CD4-positive, alpha-beta T cell treated with Interleukin-4 for 4 hours (primary cell): ENCODE measurements around the gene WNK2.
A peak's percentile ranks its signal among the peaks of the same experiment; 100 is the strongest.

Experiments
- DNase-seq: peaks from one replicate; pipeline ENCODE4 v3.0.0-alpha.2; 2020

WNK2 gene

DNA sequence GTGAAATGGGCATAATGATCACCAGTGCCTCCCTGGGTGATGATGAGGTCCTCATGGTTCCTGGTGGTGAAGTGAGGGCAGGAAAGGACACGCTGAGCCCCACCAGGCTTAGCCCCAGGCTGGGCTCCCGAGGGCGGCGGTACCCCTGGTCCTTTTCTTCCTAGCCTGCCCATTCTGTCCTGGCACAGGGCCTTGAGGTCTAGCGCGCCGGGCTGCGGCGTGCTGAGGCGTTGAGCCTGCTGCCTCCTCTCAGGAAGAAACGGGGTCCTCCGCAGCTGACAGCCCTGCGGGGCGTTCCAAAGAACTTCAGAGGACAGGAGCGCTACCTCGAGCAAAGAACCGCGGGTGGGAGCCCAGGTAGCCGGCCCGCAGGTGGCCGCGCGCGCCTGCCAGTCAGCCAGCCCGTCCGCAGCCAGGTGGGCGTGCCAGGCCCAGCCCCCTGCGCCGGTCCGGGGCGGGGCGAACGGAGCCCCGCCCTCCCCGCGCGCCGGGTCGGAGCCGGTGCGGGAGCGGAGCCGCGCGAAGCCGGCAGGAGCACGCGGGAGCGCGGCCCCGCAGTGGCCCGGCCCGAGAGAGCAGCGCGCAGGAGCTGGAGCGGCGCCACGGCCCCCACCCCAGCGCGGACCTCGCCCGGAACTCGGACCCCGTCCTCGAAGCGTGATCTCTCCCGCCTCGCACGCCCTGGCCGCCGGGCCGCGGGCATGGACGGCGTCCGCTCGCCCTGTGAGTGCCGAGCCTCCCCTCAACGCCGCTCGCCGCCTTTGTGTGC, at the start of gene WNK2:
Gene WNK2 (plus strand): TSS at position 477 of the 769 bp plus-strand sequence. CDS start 791 bp downstream, outside the sequence.
- no peak for DNase-seq

GRCh38 chr9:93134740-93135444, 49.0 kb upstream of the WNK2 start:
- DNase-seq: no peak

DNA sequence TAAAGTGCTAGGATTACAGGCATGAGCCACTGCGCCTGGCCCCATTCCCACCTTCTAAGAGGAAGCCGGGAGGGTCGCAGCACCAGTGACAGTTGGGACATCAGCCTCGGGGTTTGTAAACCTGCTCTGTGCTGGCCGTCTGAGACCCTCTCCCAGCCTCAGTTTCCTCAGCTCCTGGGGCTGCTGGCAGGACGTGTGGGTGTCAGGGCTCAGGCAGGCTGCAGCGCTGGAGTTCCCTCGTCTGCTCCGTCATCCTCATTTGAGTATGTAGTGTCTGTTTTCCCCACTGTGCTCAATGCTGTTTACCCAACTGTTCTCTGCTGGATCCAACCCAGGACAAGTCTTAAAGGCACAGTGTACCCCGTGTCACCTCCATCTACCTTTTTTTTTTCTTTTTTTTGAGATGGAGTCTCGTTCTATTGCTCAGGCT, 47.9 kb upstream of the WNK2 start:
- no peak for DNase-seq

DNA sequence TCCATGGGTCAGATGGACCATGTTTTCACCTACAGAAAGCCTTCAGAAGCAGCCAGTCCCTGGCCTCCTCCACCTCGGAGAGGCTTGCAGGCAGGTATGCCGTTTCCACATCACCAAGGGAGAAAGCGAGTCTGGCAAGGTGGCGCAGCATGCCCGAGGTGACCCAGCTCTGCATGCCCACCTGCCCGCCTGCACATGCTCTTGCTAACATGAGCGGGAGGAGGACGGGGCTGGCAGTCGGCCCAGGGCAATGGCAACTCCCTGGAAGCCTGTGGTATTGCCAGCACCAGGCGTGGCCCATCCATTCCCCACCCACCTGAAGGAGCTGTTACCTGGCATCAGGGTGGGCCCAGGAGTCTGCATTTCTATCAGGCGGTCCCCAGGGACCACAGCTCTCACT, 46.6 kb upstream of the WNK2 start:
- DNase-seq: no peak

GRCh38 chr9:93138171-93138764, 45.7 kb upstream of the WNK2 start:
- no peak for DNase-seq

DNA sequence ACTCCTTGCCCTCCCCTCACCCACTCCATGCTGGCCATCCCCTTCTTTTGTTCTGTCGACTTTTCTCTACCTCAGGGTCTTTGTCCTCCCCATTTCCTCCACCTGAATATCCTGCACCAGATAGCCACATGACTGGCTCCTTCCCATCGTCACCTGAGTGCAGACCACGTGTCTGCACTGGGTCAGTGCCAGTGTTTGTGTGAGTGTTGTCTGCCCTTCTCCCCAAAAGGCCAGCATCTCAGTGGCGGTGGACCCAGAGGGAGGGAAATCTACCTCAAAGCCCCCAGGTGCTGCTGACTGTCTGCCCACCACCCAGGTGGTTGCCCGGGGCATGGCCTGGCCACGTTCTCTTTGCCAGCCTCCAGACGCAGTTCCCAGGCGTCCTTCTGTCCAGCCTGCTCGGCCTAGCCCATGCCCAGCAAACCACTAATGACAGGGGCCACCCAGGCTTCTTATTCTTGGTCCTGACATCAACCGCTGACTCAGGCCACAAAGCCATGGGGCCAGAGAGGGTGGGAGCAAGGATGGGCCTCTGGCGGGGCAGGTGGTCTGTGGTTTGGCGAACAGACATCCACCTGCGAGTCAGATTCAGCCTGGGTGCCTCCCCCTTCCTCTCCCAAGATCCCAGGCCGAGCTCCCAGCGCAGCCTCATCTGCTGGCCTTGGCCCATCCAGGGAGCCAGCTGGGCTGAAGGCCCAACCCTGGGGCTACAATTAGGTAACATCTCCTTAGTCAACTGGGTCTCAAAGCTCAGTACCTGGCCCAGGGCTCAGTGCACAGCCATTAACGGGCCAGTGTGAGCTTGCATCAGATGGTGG, 44.4 kb upstream of the WNK2 start:
- DNase-seq: no peak

DNA sequence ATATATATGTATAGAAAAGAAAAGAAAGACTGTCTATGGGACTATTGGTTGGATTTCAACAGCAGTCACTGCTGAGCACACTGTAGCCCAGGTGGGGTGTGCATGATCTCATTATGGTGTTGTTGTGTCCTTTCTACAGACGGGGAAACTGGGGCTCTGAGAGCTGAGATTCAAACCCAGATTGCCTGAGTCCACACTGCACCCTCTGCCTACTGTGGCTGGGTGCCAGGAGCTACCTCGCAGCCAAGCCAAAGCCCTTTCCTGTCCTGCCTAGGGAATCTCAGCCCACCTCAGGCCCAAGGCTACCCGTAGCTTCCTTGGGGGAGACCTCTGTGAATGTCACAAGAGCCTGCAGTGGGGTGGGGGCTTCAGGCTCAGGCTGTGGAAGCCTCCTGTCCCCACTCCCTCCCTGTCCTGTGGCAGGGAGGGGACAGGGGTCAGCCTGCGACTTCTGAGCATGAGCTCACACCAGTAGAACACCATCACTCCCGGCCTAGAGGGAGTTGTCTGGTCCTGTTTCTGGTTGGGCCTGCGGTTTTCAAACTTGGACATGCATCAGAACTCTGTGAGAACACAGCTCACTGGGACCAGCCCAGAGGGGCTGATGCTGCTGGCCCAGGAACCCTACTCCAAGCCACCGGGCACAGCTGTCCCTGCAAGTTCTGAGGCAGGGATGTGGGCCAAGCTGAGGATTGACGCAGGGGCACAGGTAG, 42.0 kb upstream of the WNK2 start:
- no peak for DNase-seq

DNA sequence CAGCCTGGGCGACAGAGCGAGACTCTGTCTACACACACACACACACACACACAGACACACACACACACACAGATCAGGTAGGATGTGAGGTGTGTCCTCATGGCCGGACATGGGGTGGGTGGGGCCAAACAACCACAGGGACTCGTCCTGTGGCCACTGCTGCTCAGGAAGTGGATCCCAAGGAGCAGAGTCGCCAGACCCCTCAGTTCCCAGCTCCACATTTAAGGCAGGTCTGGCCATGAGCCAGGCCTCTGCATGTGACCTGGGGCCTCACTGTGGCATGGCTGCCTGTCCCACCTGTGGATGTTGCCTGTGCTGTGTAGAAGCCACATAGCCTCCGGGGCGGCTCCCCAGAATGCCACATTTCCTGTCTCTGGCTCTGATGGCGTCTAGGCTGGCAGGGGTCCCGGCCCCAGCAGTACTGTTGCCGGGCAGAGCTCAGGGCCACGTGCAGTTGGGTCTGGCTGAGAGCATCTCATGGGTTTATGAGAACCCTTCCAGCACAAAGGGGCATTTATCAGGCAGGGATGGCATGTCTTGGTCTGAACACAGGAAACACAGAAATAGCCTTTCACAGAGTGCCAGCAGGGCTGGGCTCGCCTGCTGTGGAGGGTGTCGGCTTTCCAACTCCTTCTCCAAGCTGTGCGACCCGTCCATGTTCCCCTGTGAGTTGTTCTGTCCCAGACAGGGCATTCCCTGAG, 40.0 kb upstream of the WNK2 start:
- DNase-seq: peak; percentile 63

- peak; percentile 66 for DNase-seq
Observed at GRCh38 chr9:93146696-93147095, 37.2 kb upstream of the WNK2 start.

GRCh38 chr9:93147632-93148031, 36.3 kb upstream of the WNK2 start:
- DNase-seq: no peak

GRCh38 chr9:93148721-93149120, 35.2 kb upstream of the WNK2 start:
- no peak for DNase-seq

DNA sequence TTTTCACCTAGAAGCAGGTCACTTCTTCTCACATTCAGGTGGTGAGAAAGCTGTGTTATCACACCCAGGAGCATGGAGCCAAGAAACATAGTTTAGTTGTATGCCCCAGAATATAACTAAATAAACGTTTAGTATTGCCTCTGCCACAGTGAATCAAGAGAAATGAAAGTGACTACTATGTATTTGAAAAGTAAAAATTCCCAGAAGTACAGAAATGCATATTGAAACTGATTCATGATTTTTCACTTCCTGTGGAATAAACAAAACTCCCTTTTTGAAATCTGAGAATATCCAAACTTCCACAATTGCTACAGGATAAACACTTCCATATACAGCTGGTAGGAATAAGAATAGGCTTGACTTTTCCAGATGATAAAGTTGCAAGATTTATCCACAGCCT, 34.6 kb upstream of the WNK2 start:
- DNase-seq: no peak

DNA sequence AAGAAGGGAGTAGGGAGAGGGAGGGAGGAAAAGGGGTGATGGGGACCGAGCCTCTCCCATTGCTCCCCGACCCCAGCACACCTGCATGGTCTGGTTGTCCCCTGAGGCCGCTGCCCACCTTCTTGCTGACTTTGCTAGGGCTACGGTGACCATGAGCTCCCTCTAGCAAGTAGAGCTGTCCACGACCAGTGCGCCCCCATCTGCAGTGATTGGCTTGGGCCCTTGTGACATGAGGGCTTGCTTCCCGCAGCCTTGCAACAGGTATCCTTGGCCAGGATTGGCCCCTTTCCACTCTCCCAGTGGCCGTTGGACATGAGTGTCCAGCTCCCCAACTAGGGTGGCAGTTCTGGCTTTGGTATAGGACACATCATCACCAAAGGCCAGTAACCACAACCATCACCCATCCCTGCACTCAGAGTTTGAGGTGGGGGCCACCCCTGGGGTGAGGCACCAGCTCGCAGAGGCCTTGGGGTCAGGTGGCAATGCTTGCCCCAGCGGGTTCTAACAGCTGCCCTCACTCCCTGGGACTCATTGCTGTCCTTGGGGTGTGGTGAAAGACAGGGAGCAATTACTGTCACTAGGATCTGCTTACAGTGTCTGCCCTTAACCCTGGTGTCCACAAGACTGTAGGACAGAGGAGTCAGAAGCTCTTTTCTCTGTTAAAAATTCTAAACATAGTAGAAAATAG, 32.7 kb upstream of the WNK2 start:
- DNase-seq: no peak

- DNase-seq: peak; percentile 22
Observed at GRCh38 chr9:93154293-93154903, 29.5 kb upstream of the WNK2 start.

DNA sequence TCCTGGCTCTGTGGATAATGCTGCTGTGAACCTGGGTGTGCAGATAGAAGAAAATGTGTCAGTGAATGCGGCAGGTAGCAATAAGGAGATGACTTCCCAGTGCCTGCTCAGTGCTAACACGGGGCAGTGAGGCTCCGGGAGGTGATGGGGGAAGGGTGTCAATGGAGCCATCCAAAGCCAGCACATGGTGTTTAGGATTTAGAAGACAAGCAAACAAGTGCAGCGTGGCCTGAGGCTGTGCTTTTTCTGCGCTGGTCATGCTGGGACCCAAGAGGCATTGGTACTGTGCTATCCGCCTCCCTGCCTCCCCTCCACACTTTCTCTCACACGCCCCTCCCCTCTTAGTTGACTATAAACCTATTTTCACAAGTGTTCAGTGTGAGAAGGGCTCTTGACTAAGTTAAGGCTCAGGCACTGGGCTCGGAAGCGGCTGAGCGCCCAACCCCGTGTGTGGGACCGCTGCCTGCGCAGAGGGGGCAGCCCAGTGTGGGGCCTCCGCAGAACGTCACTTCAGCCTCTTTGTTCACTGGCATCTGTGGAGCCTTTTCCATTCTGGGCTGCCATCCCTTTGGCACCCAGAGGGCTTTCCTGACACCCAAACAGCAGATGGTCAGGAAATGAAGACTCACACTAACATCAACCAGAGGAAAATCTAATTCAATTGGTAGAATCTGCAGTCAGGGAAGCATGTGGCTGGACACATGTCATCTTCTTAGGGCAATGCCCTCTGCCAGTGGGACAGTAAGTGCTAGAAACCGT, 28.0 kb upstream of the WNK2 start:
- no peak for DNase-seq

GRCh38 chr9:93156475-93157008, 27.4 kb upstream of the WNK2 start:
- DNase-seq: no peak

DNA sequence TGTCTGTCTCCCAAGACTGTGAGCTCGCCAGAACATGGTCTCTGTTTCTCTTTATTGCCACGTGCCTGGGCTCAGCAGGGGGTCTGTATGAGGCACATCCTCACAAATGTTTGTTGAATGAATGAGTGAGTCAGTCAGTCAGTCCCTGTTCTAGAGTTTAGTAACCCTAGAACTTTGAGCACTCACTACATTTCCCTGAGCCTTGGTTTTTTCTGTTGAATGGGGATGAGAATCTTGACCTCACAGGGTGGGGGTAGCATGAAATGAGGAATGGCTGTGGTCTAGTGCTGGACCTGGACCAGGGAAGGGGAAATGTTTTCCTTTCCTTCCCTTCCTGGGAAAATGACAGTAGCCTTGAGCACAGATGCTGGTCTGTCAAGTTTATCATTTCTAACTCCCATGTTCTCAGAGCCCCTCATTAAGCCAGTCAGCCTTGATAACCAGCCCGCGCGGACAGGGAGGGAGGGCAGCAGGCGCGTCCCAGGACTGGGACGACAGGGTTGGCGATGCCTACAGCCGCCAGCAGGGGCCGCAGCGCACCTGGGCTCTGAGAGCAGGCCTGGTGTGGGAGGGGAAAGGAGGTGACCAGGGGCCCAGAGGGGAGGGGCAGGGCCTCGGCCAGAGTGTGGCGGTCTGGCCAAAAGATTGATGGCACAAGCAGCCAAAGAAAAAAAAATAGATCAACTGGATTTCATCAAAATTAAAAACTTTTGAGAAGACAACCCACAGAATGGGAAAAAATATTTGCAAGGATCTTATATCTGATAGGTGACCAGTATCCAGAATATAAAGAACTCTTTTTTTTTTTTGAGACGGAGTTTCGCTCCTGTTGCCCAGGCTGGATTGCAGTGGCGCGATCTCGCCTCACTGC, 24.1 kb upstream of the WNK2 start:
- DNase-seq: peak; percentile 55

- no peak for DNase-seq
Observed at GRCh38 chr9:93161786-93162562, 22.0 kb upstream of the WNK2 start.
